Loucy (cell line): ENCODE data around the gene PEX14.
"Not testable (repeated sequence)": the region's sequence is repeated elsewhere in the genome, so short reads cannot be mapped to it uniquely, and the experiment has no call there.

Source experiments
- H2AFZ ChIP-seq: fragments of 200-600 bp; sonication (generic); 2 replicates; pipeline ENCODE4 v1.6.0; 2016; ENCODE audit warnings: antibody characterized with exemption, mild to moderate bottlenecking, low read length, moderate library complexity
- H3F3A ChIP-seq: fragments of 200-600 bp; 2 replicates; pipeline ENCODE4 v1.6.0; 2016; ENCODE audit warnings: antibody characterized with exemption, low read depth, mild to moderate bottlenecking
- H3K27me3 ChIP-seq: fragments of 200-600 bp; sonication (generic); 2 replicates; pipeline ENCODE4 v1.6.1; 2014; ENCODE audit warnings: low read length, mild to moderate bottlenecking; ENCODE audit not compliant: insufficient read depth, poor library complexity, severe bottlenecking
- H3K36me3 ChIP-seq: fragments of 200-600 bp; sonication (generic); 2 replicates; pipeline ENCODE4 v1.6.1; 2016; ENCODE audit warnings: low read length; ENCODE audit not compliant: insufficient read depth
- H3K4me1 ChIP-seq: fragments of 200-600 bp; sonication (generic); 2 replicates; pipeline ENCODE4 v1.5.1; 2014; ENCODE audit warnings: low read length, mild to moderate bottlenecking; ENCODE audit not compliant: insufficient read depth, poor library complexity, severe bottlenecking
- H3K4me2 ChIP-seq: fragments of 200-600 bp; sonication (generic); 2 replicates; pipeline ENCODE4 v1.6.0; 2014; ENCODE audit warnings: antibody characterized with exemption, low read length, low read depth, mild to moderate bottlenecking; ENCODE audit not compliant: poor library complexity, severe bottlenecking
- H3K4me3 ChIP-seq: fragments of 200-600 bp; sonication (generic); 2 replicates; pipeline ENCODE4 v1.5.1; 2014; ENCODE audit warnings: low read length, mild to moderate bottlenecking, mixed read lengths; ENCODE audit not compliant: poor library complexity, severe bottlenecking
- H3K79me2 ChIP-seq: fragments of 200-600 bp; sonication (generic); 2 replicates; pipeline ENCODE4 v1.6.1; 2014; ENCODE audit warnings: low read length; ENCODE audit not compliant: insufficient read depth
- H3K9ac ChIP-seq: fragments of 200-600 bp; sonication (generic); 2 replicates; pipeline ENCODE4 v1.6.0; 2014; ENCODE audit warnings: mild to moderate bottlenecking, low read depth, low read length, moderate library complexity; ENCODE audit not compliant: poor library complexity, severe bottlenecking
- H3K9me2 ChIP-seq: fragments of 200-600 bp; sonication (generic); replicated peaks from 2 replicates; pipeline ENCODE4 v1.6.1; 2016; ENCODE audit warnings: low read depth, low read length, mixed read lengths
- H3K9me3 ChIP-seq: fragments of 200-600 bp; sonication (generic); 2 replicates; pipeline ENCODE4 v1.6.1; 2014; ENCODE audit warnings: mild to moderate bottlenecking, antibody characterized with exemption, low read length, low read depth; ENCODE audit not compliant: insufficient read depth
- H4K20me1 ChIP-seq: fragments of 200-600 bp; sonication (generic); 2 replicates; pipeline ENCODE4 v1.6.0; 2014; ENCODE audit warnings: antibody characterized with exemption, low read length, mild to moderate bottlenecking; ENCODE audit not compliant: insufficient read depth, poor library complexity, severe bottlenecking
- CTCF ChIP-seq: fragments of 200-600 bp; sonication (generic); conservative IDR thresholded peaks from 2 replicates; pipeline ENCODE4 v1.5.1; 2014; ENCODE audit warnings: mild to moderate bottlenecking, antibody characterized with exemption, low read length
- EZH2phosphoT487 ChIP-seq: fragments of 200-600 bp; IDR thresholded peaks from 2 replicates; pipeline ENCODE4 v1.6.1; 2018; ENCODE audit warnings: antibody characterized with exemption, mild to moderate bottlenecking, moderate library complexity, borderline replicate concordance

Gene PEX14

GRCh38 chr1:10502206-10502605 lies 27.5 kb downstream of the PEX14 start:
- no peak for TF ChIP-seq CTCF
- TF ChIP-seq EZH2phosphoT487, result no peak

GRCh38 chr1:10504249-10504648 lies 29.5 kb downstream of the PEX14 start:
- H3F3A ChIP-seq, result peaks cover 4% of the 10 kb centered on the region; the same call in 1 of the 2 replicates
- TF ChIP-seq EZH2phosphoT487 (no peak), CTCF (no peak)
- peaks cover 37% of the 10 kb centered on the region for H3K4me1 ChIP-seq
- H3K9me2 ChIP-seq, result no peaks in the 10 kb centered on the region
- H3K9me3 ChIP-seq, result no peaks in the 10 kb centered on the region
- peaks cover 94% of the 10 kb centered on the region for H3K79me2 ChIP-seq
- H3K27me3 ChIP-seq, result no peaks in the 10 kb centered on the region
- H3K36me3 ChIP-seq, result no peaks in the 10 kb centered on the region
- no peak overlapping the region for H2AFZ ChIP-seq
- H3K9ac ChIP-seq, result no peak overlapping the region
- no peak overlapping the region for H3K4me2 ChIP-seq
- H4K20me1 ChIP-seq, result no peaks in the 10 kb centered on the region
- H3K4me3 ChIP-seq, result no peak overlapping the region

More at GRCh38 chr1:10502206-10502605, 27.5 kb downstream of the PEX14 start:
- Histone ChIP-seq H2AFZ (no peak overlapping the region), H3K4me3 (no peak overlapping the region), H3F3A (no peaks in the 10 kb centered on the region), H3K79me2 (peaks cover 95% of the 10 kb centered on the region), H4K20me1 (no peaks in the 10 kb centered on the region), H3K9ac (peak overlapping the region; percentile 57), H3K9me2 (no peaks in the 10 kb centered on the region), H3K9me3 (no peaks in the 10 kb centered on the region), H3K36me3 (no peaks in the 10 kb centered on the region), H3K4me2 (peak overlapping the region; percentile 16), H3K4me1 (peaks cover 18% of the 10 kb centered on the region), H3K27me3 (no peaks in the 10 kb centered on the region)

GRCh38 chr1:10506046-10506676 lies 31.4 kb downstream of the PEX14 start:
- not testable (repeated sequence) for H3K9me2 ChIP-seq, H2AFZ ChIP-seq, H3K36me3 ChIP-seq, H3K27me3 ChIP-seq, H4K20me1 ChIP-seq, H3K4me2 ChIP-seq, H3K9me3 ChIP-seq, H3K4me3 ChIP-seq, H3K9ac ChIP-seq
- Histone ChIP-seq H3K4me1 (peaks cover 52% of the 10 kb centered on the region), H3F3A (peaks cover 20% of the 10 kb centered on the region), H3K79me2 (peaks cover 83% of the 10 kb centered on the region)

- TF ChIP-seq CTCF (no peak), EZH2phosphoT487 (no peak)
- peaks cover 78% of the 10 kb centered on the region for H3K79me2 ChIP-seq
- no peak overlapping the region for H3K4me3 ChIP-seq
- H3F3A ChIP-seq, result peaks cover 25% of the 10 kb centered on the region
- H4K20me1 ChIP-seq, result no peaks in the 10 kb centered on the region
- H3K27me3 ChIP-seq, result no peaks in the 10 kb centered on the region
- peaks cover 55% of the 10 kb centered on the region for H3K4me1 ChIP-seq
- H3K4me2 ChIP-seq, result no peak overlapping the region
- no peaks in the 10 kb centered on the region for H3K9me3 ChIP-seq
- no peak overlapping the region for H3K9ac ChIP-seq
- H3K36me3 ChIP-seq, result no peaks in the 10 kb centered on the region
- no peak overlapping the region for H2AFZ ChIP-seq
- no peaks in the 10 kb centered on the region for H3K9me2 ChIP-seq
Observed at GRCh38 chr1:10506677-10507047, 31.9 kb downstream of the PEX14 start.
